Endothelial cell of umbilical vein (primary cell): Measurements from ENCODE around the gene GDF11.

Experiments used
- FOS ChIP-seq: IDR thresholded peaks from 2 replicates; pipeline ENCODE4 v1.6.1; 2011; ENCODE audit warnings: mild to moderate bottlenecking, low read length, moderate library complexity, borderline replicate concordance; ENCODE audit not compliant: insufficient read depth
- JUN ChIP-seq: IDR thresholded peaks from 2 replicates; pipeline ENCODE4 v1.6.1; 2011; ENCODE audit warnings: borderline replicate concordance, low read depth; ENCODE audit not compliant: insufficient read length, insufficient read depth
- MYC ChIP-seq: IDR thresholded peaks from one replicate; pipeline ENCODE4 v1.6.1; 2011; ENCODE audit warnings: mild to moderate bottlenecking, low read depth, low read length
- POLR2A ChIP-seq: IDR thresholded peaks from 2 replicates; pipeline ENCODE4 v1.6.1; 2012; ENCODE audit warnings: low read depth, mild to moderate bottlenecking, control low read depth, low read length
- TF ChIP-seq, protein P1 (sequence below), 2 donors: IDR thresholded peaks; 1 replicate in 1 of 2; 2 replicates in 1 of 2; pipeline ENCODE4 v1.5.1; 2011; ENCODE audit warnings: low read length in 2 of 2, mild to moderate bottlenecking in 2 of 2, moderate library complexity in 2 of 2, control low read depth in 1 of 2, inconsistent platforms in 1 of 2, low read depth in 1 of 2; ENCODE audit not compliant: insufficient read depth in 1 of 2; ENCODE audit errors: extremely low read depth in 1 of 2

DNA sequence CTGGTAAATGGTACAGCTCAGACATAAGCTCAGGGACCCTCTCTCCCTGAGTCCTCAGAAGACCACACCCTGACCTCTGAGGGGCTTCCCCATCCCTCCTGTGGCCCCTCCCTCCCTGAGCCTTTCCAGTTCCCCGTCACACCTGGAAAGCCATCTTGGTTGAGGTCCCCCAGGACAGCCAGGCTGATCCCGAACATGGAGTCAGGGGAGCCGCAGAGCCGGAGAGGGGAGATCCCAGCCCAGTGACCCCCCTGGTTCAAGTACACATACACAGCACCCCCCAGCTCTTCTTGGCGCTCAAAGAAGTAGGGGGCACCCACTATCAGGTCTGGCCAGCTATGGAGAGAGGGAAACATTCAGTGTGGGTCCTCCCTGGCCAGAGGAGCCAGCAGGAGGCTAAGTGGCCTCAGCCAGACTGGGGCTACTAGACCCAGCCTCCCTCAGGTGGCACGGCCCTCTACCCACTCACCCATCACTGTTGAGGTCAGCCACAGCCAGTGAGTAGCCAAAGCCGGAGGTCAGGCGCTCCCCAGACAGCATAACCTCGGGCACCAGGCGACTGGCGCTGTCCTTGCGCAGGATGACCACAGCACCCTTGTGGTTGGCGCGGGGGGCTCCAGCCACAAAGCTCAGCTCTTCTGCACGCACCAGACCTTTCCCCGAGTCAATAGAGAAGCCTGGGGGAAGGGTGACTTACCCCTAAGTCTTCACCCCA, 44.5 kb upstream of the GDF11 start:
- TF ChIP-seq JUN (no peak), POLR2A (no peak), FOS (no peak), MYC (no peak)
- TF ChIP-seq, protein P1, sequence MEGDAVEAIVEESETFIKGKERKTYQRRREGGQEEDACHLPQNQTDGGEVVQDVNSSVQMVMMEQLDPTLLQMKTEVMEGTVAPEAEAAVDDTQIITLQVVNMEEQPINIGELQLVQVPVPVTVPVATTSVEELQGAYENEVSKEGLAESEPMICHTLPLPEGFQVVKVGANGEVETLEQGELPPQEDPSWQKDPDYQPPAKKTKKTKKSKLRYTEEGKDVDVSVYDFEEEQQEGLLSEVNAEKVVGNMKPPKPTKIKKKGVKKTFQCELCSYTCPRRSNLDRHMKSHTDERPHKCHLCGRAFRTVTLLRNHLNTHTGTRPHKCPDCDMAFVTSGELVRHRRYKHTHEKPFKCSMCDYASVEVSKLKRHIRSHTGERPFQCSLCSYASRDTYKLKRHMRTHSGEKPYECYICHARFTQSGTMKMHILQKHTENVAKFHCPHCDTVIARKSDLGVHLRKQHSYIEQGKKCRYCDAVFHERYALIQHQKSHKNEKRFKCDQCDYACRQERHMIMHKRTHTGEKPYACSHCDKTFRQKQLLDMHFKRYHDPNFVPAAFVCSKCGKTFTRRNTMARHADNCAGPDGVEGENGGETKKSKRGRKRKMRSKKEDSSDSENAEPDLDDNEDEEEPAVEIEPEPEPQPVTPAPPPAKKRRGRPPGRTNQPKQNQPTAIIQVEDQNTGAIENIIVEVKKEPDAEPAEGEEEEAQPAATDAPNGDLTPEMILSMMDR (IDR thresholded peaks at IDR 0.05; ENCODE audit: extremely low read depth in 1 of 2, insufficient read depth in 1 of 2, low read depth in 1 of 2, low read length in 2 of 2) = no peak
